ENCODE measurements around the gene CD46. TPM values are rescaled to one million over a fixed set of nuclear protein-coding genes. Genes with fewer than 3 reads are reported as not detected.

The CD46 gene
- total and polyA plus RNA-seq, 3 donors from 2014 or later: 80.7 to 130 (median 107) TPM

DNA sequence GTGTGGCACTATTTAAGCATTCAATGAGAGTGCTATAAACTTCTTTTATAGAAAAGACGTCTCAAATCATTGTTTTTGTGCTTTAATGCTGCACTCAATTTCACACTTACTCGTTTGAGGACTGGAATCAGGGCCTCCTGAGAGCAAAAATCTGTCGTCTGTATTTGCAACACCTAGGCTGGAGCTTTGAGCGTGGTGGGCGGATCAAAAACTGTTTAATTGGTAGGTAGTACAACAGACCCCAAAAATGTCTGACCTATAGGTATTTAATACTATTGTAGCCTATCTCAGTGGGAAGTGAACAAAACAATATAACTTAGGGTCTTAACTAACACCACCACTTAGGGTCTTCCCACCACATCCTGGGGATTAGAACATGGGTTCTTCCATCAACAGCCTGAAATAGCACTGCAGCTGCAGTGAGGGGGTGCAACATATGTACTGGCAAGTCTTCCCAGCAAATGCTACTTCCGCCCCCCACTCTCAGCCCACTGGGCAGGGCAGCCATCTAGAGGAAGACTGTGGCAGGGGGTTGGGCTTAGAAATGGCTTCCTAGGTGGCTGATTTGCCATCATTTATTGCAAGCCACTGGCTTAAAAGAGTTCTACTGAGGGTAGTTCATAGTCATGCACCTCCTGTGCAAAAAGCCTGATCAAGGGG, 48.3 kb downstream of the CD46 start:
- 83 to 86% methylated on average over 6 of the region's 6 CpGs for WGBS, 2 donors
- H3K4me1 ChIP-seq: no peaks in the 10 kb centered on the region
- intact Hi-C loops (cut with DNase I; ENCODE audit: low total_unique reads): no loop called here
- H3K36me3 ChIP-seq (ENCODE audit: low read depth, missing control alignments): no peaks in the 10 kb centered on the region
- no peak overlapping the region for H3K4me3 ChIP-seq
- no peaks in the 10 kb centered on the region for H3K9me3 ChIP-seq
- no peak overlapping the region for H3K27ac ChIP-seq
- H3K27me3 ChIP-seq: no peaks in the 10 kb centered on the region
- DNase-seq: no peak
- TF ChIP-seq CTCF (IDR thresholded peaks at IDR 0.05) (no peak), POLR2A (IDR thresholded peaks at IDR 0.05) (no peak)

DNA sequence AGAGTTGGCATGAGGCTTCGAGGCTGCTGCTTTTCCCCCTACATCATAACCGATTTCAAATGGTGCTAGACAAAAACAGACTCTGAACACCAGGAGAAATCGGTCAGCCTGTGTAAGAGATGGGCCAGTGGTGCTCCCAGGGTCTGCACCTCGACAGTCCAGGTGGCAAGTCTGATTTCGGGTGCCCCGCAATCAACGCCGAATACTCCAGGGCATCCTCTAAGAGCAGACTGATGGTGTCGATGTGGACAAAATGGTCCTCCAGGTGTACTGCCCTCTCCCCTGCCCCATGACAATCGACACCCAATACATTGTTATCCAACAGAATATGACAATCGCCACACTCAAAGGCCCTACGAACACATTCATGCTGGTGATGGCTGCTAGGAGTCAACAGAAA, 50.0 kb downstream of the CD46 start:
- no peaks in the 10 kb centered on the region for H3K36me3 ChIP-seq (ENCODE audit: low read depth, missing control alignments)
- no peaks in the 10 kb centered on the region for H3K9me3 ChIP-seq
- no peak overlapping the region for H3K27ac ChIP-seq
- intact Hi-C loops (cut with DNase I; ENCODE audit: low total_unique reads): no loop called here
- no peaks in the 10 kb centered on the region for H3K27me3 ChIP-seq
- no peak overlapping the region for H3K4me3 ChIP-seq
- no peak for DNase-seq
- no peak for TF ChIP-seq POLR2A (IDR thresholded peaks at IDR 0.05)
- no peak for TF ChIP-seq CTCF (IDR thresholded peaks at IDR 0.05)
- no peaks in the 10 kb centered on the region for H3K4me1 ChIP-seq
- WGBS, 2 donors: 85 to 87% methylated on average over 12 of the region's 12 CpGs

DNA sequence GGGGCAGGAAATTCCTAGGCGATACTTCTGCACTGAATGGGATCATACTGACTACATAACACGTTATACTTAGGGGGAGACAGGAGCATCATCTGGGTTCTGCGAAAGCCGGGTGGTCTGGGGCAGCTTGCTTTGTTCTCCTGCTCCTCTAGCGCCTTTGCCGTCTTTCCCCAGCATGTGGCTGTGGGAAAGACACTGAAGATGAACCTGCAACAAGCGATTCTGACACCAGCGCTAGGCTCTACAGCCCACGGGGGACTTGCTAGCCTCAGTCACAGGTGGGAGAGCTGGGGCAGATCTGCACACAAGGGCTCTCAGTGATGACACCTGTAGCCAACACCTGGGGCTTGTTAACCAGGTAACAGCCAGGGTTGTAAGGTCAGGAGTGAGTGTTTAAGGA, 51.8 kb downstream of the CD46 start:
- H3K4me3 ChIP-seq: no peak overlapping the region
- H3K27ac ChIP-seq: no peak overlapping the region
- H3K36me3 ChIP-seq (ENCODE audit: low read depth, missing control alignments): no peaks in the 10 kb centered on the region
- TF ChIP-seq CTCF (IDR thresholded peaks at IDR 0.05) (no peak), POLR2A (IDR thresholded peaks at IDR 0.05) (no peak)
- 84% methylated on average over 8 to 9 of the region's 9 CpGs for WGBS, 2 donors
- intact Hi-C loops (cut with DNase I; ENCODE audit: low total_unique reads): no loop called here
- peaks cover 3% of the 10 kb centered on the region for H3K4me1 ChIP-seq
- no peaks in the 10 kb centered on the region for H3K9me3 ChIP-seq
- no peak for DNase-seq
- no peaks in the 10 kb centered on the region for H3K27me3 ChIP-seq

GRCh38 chr1:207804721-207805468, 53.0 kb downstream of the CD46 start:
- DNase-seq: no peak
- WGBS, 2 donors: 74 to 90% methylated on average over 5 of the region's 5 CpGs
- H3K4me1 ChIP-seq: peaks cover 7% of the 10 kb centered on the region
- intact Hi-C loops (cut with DNase I; ENCODE audit: low total_unique reads): no loop called here
- H3K4me3 ChIP-seq: no peak overlapping the region
- no peaks in the 10 kb centered on the region for H3K9me3 ChIP-seq
- peak overlapping the region in 1 of 2 donors; percentile 54 for H3K27ac ChIP-seq
- TF ChIP-seq POLR2A (IDR thresholded peaks at IDR 0.05) (no peak), CTCF (IDR thresholded peaks at IDR 0.05) (no peak)
- H3K27me3 ChIP-seq: no peaks in the 10 kb centered on the region
- H3K36me3 ChIP-seq (ENCODE audit: low read depth, missing control alignments): no peaks in the 10 kb centered on the region

Data from testis (tissue), 3 donors.